ENCODE measurements around the gene RASAL2. TPM values are rescaled to one million over a fixed set of nuclear protein-coding genes. Genes with fewer than 3 reads are reported as not detected.
"Not testable (repeated sequence)": the region's sequence is repeated elsewhere in the genome, so short reads cannot be mapped to it uniquely, and the experiment has no call there.

Gene RASAL2
- total RNA-seq, 2 experiments from 2014 or later, result not detected

- ATAC-seq (no peak), DNase-seq (no peak)
- Mint-ChIP-seq H3K27me3 (peaks cover 5% of the 10 kb centered on the region), H3K4me1 (no peaks in the 10 kb centered on the region), H3K4me3 (no peak overlapping the region), H3K36me3 (ENCODE audit: low read depth) (no peaks in the 10 kb centered on the region), H3K27ac (no peak overlapping the region), H3K9me3 (ENCODE audit: low read depth) (peaks cover 6% of the 10 kb centered on the region)
- ChIA-PET POLR2A (no interaction called here), CTCF (interaction anchor here (0.6 kb wide), 1 partner anchor 1360 kb away, joined by 4 read pairs; no protein-coding TSS in a partner anchor)
- intact Hi-C loops (cut with DNase I, micrococcal nuclease), result no loop called here
Measured at GRCh38 chr1:178224358-178224757, 130.5 kb downstream of the RASAL2 start.

- POLR2A ChIA-PET, result no interaction called here
- no peak overlapping the region for H3K4me3 Mint-ChIP-seq
- no peak for DNase-seq
- no peaks in the 10 kb centered on the region for H3K4me1 Mint-ChIP-seq
- peaks cover 3% of the 10 kb centered on the region for H3K9me3 Mint-ChIP-seq (ENCODE audit: low read depth)
- no peaks in the 10 kb centered on the region for H3K36me3 Mint-ChIP-seq (ENCODE audit: low read depth)
- intact Hi-C loops (cut with DNase I, micrococcal nuclease), result no loop called here
- H3K27ac Mint-ChIP-seq, result no peak overlapping the region
- H3K27me3 Mint-ChIP-seq, result peaks cover 4% of the 10 kb centered on the region
- ATAC-seq, result no peak
- CTCF ChIA-PET, result no interaction called here
Measured at GRCh38 chr1:178230881-178231409, 137.0 kb downstream of the RASAL2 start.

DNA sequence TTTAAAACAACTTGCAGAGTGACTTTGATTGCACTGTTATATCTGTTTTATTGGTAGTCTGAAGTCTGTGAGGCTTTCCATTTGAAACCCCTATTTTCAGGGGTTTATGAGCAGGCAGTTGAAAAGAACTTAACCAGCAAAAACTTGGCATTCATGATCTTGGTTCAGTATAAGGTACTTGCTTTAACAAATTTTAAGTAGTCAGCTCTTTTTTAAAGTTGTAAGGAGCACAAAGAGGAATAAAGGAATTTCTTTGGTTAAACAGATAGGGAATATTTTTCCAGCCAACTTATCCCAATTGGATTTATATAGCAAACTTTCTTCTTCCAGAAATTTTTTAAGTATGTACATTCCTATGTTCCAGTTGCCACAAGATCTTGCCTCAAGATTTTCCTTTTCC lies 138.2 kb downstream of the RASAL2 start:
- CTCF ChIA-PET, result no interaction called here
- no peaks in the 10 kb centered on the region for H3K9me3 Mint-ChIP-seq (ENCODE audit: low read depth)
- H3K27ac Mint-ChIP-seq, result no peak overlapping the region
- H3K27me3 Mint-ChIP-seq, result no peaks in the 10 kb centered on the region
- no peaks in the 10 kb centered on the region for H3K4me1 Mint-ChIP-seq
- intact Hi-C loops (cut with DNase I, micrococcal nuclease), result no loop called here
- ATAC-seq (no peak), DNase-seq (no peak)
- H3K36me3 Mint-ChIP-seq (ENCODE audit: low read depth), result no peaks in the 10 kb centered on the region
- H3K4me3 Mint-ChIP-seq, result no peak overlapping the region
- POLR2A ChIA-PET, result no interaction called here

- Mint-ChIP-seq H3K27ac (no peak overlapping the region), H3K4me1 (no peaks in the 10 kb centered on the region), H3K4me3 (no peak overlapping the region), H3K9me3 (ENCODE audit: low read depth) (no peaks in the 10 kb centered on the region), H3K36me3 (ENCODE audit: low read depth) (no peaks in the 10 kb centered on the region), H3K27me3 (no peaks in the 10 kb centered on the region)
- ATAC-seq (no peak), DNase-seq (no peak)
- intact Hi-C loops (cut with DNase I, micrococcal nuclease), result no loop called here
- ChIA-PET POLR2A (no interaction called here), CTCF (no interaction called here)
Measured at GRCh38 chr1:178232949-178233348, 139.0 kb downstream of the RASAL2 start.

DNA sequence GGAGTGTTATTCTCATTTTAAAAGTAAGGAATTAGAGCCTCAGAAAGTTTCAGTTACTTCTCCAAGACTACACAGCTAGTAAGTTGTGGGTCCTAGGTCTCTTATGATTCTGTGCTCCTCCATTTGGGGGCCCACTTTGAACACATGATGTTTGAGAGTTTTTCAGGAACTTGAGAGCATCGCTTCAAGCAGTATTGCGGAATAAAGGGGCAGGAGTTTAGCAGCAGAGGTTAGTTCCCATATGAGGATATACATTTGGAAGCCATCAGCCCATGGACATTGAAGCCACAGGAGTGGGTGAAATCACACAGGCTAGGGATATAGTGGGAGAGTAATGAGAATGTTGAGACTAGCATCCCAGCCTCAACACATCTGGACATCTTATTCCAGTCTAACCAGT lies 143.2 kb downstream of the RASAL2 start:
- no peaks in the 10 kb centered on the region for H3K4me1 Mint-ChIP-seq
- ChIA-PET CTCF (interaction anchor here (1.0 to 1.4 kb wide), 2 partner anchors 16 to 205 kb away, joined by 3 to 4 read pairs; no protein-coding TSS in a partner anchor), POLR2A (no interaction called here)
- H3K27me3 Mint-ChIP-seq, result no peaks in the 10 kb centered on the region
- ATAC-seq (no peak), DNase-seq (no peak)
- intact Hi-C loops (cut with DNase I, micrococcal nuclease), result no loop called here
- no peak overlapping the region for H3K4me3 Mint-ChIP-seq
- H3K27ac Mint-ChIP-seq, result no peak overlapping the region
- no peaks in the 10 kb centered on the region for H3K36me3 Mint-ChIP-seq (ENCODE audit: low read depth)
- no peaks in the 10 kb centered on the region for H3K9me3 Mint-ChIP-seq (ENCODE audit: low read depth)

- DNase-seq, result no peak
- POLR2A ChIA-PET, result no interaction called here
- no peak for ATAC-seq
- Mint-ChIP-seq H3K36me3 (ENCODE audit: low read depth) (no peaks in the 10 kb centered on the region), H3K9me3 (ENCODE audit: low read depth) (no peaks in the 10 kb centered on the region), H3K27me3 (peaks cover 3% of the 10 kb centered on the region), H3K27ac (no peak overlapping the region), H3K4me1 (no peaks in the 10 kb centered on the region), H3K4me3 (no peak overlapping the region)
- intact Hi-C loops (cut with DNase I, micrococcal nuclease), result no loop called here
- CTCF ChIA-PET, result no interaction called here
Measured at GRCh38 chr1:178238722-178239510, 145.0 kb downstream of the RASAL2 start.

DNA sequence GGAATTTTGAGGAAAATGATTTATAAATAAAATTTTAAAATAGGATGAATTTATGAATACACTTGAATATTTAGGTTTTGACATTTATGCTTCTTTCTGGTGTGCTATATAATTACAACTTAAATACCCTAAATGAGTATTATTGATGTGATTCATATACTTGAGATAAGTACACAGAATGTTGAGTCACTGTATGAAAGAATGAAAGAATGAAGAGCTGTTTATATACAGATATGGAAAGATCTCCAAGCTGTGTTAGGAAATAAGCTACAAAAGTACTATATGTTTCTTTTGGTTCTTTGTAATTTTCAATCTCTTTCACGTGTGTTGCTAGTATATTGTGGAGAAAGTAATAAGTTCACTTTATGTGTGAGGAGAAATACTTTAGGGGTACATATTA lies 147.2 kb downstream of the RASAL2 start:
- Mint-ChIP-seq H3K36me3 (ENCODE audit: low read depth) (no peaks in the 10 kb centered on the region), H3K27ac (no peak overlapping the region), H3K4me1 (no peaks in the 10 kb centered on the region), H3K27me3 (peaks cover 3% of the 10 kb centered on the region), H3K9me3 (ENCODE audit: low read depth) (peaks cover 3% of the 10 kb centered on the region), H3K4me3 (no peak overlapping the region)
- intact Hi-C loops (cut with DNase I, micrococcal nuclease), result no loop called here
- ChIA-PET POLR2A (no interaction called here), CTCF (no interaction called here)
- ATAC-seq (no peak), DNase-seq (no peak)

- H3K4me1 Mint-ChIP-seq, result no peaks in the 10 kb centered on the region
- ATAC-seq, result no peak
- H3K4me3 Mint-ChIP-seq, result no peak overlapping the region
- no peaks in the 10 kb centered on the region for H3K36me3 Mint-ChIP-seq (ENCODE audit: low read depth)
- peaks cover 6% of the 10 kb centered on the region for H3K9me3 Mint-ChIP-seq (ENCODE audit: low read depth)
- ChIA-PET CTCF (no interaction called here), POLR2A (no interaction called here)
- H3K27me3 Mint-ChIP-seq, result peaks cover 3% of the 10 kb centered on the region
- DNase-seq, result no peak
- intact Hi-C loops (cut with DNase I, micrococcal nuclease), result no loop called here
- no peak overlapping the region for H3K27ac Mint-ChIP-seq
Measured at GRCh38 chr1:178241837-178242236, 147.9 kb downstream of the RASAL2 start.

DNA sequence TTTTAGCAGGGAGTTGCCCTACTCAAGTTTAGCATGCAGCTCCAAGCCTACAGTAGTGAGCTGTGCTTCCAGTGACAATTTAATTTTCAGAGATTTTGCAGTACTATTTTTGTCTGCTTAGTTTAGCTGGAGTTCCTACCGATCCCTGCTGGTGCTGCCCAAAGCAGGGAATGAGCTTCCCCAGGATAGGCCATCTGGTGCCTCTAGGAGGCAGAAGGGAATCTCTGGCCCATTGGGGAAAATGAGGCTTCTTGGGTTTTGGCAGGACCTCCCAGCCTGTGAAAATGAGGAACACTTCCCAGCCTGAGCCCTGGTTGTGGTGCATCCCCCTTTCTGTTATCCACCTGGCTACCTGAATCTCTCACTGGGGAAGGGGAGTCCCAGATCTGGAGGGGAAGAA lies 149.2 kb downstream of the RASAL2 start:
- no peaks in the 10 kb centered on the region for H3K36me3 Mint-ChIP-seq (ENCODE audit: low read depth)
- no peak overlapping the region for H3K4me3 Mint-ChIP-seq
- POLR2A ChIA-PET, result no interaction called here
- CTCF ChIA-PET, result interaction anchor here (0.5 kb wide), 1 partner anchor 10 kb away, joined by 3 read pairs; no protein-coding TSS in a partner anchor
- peaks cover 3% of the 10 kb centered on the region for H3K27me3 Mint-ChIP-seq
- no peak overlapping the region for H3K27ac Mint-ChIP-seq
- DNase-seq (no peak), ATAC-seq (no peak)
- intact Hi-C loops (cut with DNase I, micrococcal nuclease), result no loop called here
- H3K4me1 Mint-ChIP-seq, result no peaks in the 10 kb centered on the region
- H3K9me3 Mint-ChIP-seq (ENCODE audit: low read depth), result peaks cover 6% of the 10 kb centered on the region

- Mint-ChIP-seq H3K27me3 (peaks cover 3% of the 10 kb centered on the region), H3K4me3 (no peak overlapping the region), H3K27ac (no peak overlapping the region), H3K36me3 (ENCODE audit: low read depth) (no peaks in the 10 kb centered on the region), H3K9me3 (ENCODE audit: low read depth) (peaks cover 9% of the 10 kb centered on the region), H3K4me1 (no peaks in the 10 kb centered on the region)
- intact Hi-C loops (cut with DNase I, micrococcal nuclease), result no loop called here
- ATAC-seq, result no peak
- ChIA-PET CTCF (no interaction called here), POLR2A (no interaction called here)
- DNase-seq, result no peak
Measured at GRCh38 chr1:178243890-178244289, 150.0 kb downstream of the RASAL2 start.

- CTCF ChIA-PET; H3K4me1 Mint-ChIP-seq; H3K27ac Mint-ChIP-seq; POLR2A ChIA-PET; ATAC-seq; H3K27me3 Mint-ChIP-seq; DNase-seq; H3K36me3 Mint-ChIP-seq (ENCODE audit: low read depth); intact Hi-C loops (cut with DNase I, micrococcal nuclease); H3K4me3 Mint-ChIP-seq: not testable (repeated sequence)
- peaks cover 13% of the 10 kb centered on the region for H3K9me3 Mint-ChIP-seq (ENCODE audit: low read depth)
Measured at GRCh38 chr1:178248284-178248683, 154.4 kb downstream of the RASAL2 start.

- H3K36me3 Mint-ChIP-seq (ENCODE audit: low read depth); POLR2A ChIA-PET; H3K27me3 Mint-ChIP-seq; CTCF ChIA-PET; H3K4me3 Mint-ChIP-seq; H3K4me1 Mint-ChIP-seq; H3K27ac Mint-ChIP-seq; ATAC-seq; DNase-seq: not testable (repeated sequence)
- peaks cover 12% of the 10 kb centered on the region for H3K9me3 Mint-ChIP-seq (ENCODE audit: low read depth)
- intact Hi-C loops (cut with DNase I, micrococcal nuclease), result loop anchor here in 1 of 2 experiments (2.0 kb wide), 1 partner anchor 19 kb away; no protein-coding TSS in a partner anchor
Measured at GRCh38 chr1:178253581-178253980, 159.7 kb downstream of the RASAL2 start.
